GM12892 (cell line): ENCODE data around the gene ABL1.

Source experiments
- POLR2A ChIP-seq: IDR thresholded peaks from 2 replicates; pipeline ENCODE4 v1.6.1; 2011; ENCODE audit warnings: low read depth, low read length, control low read depth
- POLR2AphosphoS5 ChIP-seq: IDR thresholded peaks from 2 replicates; pipeline ENCODE4 v1.6.1; 2011; ENCODE audit warnings: low read depth, low read length, control low read depth

DNA sequence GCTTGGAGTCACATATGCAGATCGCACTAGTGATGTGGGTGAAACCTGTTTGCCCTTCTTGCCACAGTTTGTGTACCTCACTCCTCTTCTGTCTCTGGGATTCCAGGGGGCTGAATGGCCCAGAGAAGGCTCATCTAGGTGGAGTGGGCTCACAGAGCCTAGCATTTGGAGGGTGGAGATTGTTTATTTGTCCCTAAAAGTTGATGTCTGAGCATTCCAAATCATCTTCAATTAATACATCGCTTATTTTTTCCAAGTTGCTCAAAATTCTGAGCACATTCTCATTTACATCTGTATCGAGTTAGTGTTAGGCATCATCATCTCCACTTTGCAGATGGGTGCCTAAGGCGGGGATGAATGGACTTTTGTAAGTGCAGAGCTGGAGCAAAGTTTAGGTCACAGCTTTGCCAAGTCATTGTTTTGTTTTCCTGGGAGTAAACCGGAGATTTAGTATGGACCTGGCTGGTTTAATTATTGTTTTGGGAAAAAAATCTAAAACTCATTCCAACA lies 2.0 kb downstream of the ABL1 start:
- TF ChIP-seq POLR2AphosphoS5: no peak
- no peak for TF ChIP-seq POLR2A
